HG02884 (cell line): ENCODE results near the gene RHBDL2.
"Not testable (repeated sequence)": the region's sequence is repeated elsewhere in the genome, so short reads cannot be mapped to it uniquely, and the experiment has no call there.

ENCODE experiments used
- ATAC-seq: cut with Tn5 transposase; IDR thresholded peaks from one replicate; pipeline ENCODE4 v1.9.1; 2021; ENCODE audit warnings: mild to moderate bottlenecking, moderate library complexity; ENCODE audit not compliant: unreplicated experiment

RHBDL2 gene

DNA sequence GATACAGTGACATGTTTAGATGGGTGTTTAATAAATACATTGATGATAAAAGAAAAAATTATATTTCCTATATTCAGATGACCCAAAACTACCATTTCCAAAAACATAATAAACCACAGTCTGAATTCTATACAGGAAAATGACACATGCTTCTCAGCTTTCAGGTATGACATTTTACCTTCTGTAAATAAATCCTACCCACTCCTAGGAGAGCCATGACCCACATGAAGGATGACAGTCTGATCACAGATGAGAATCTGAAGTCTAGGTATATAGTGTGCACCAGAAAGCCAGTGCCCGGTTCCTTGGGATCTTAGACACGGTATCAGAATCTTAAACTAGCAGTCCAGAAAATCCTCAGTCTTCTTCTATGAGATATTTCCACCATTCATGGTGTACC is 56.5 kb downstream of the RHBDL2 start:
- ATAC-seq: no peak

DNA sequence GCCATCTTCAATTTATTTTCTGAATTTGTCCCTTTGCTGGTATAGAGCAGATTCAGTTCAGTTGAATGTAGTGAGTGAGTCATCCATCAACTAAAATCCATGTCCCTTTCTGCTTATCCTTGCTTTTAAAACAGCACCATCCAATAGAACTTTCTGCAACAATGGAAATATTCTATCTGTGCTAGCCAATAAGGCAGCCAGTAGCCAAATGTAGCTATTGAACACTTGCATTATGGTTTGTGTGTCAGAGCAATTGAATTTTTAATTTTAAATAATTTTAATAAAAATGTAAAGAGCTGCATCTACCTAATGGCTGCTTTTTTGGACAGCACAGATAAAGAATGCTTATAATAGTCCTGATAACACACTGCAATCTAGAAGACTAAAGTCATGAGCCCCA is 60.1 kb downstream of the RHBDL2 start, which contains the start of gene GJA9:
TSS of gene GJA9 (minus strand) at position 101 of the 400 bp plus-strand sequence. CDS start 5,489 bp downstream, outside the sequence.
- no peak for ATAC-seq

DNA sequence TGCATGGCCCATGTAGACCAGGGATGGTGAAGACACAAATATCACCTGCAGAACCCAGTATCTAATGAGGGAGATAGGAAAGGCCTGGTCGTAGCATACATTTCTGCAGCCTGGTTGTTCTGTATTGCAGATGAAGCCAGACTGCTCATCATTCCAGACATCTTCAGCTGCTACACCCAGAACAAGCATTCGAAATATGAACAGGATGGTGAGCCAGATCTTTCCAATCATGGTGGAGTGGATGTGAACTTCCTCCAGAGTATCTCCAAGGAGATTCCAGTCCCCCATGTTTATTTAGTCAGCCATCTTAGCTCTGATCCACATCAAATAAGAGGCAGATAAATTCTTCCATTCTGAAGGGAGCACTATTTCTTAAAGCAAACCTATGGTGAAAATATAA is 65.8 kb downstream of the RHBDL2 start:
- ATAC-seq: no peak

DNA sequence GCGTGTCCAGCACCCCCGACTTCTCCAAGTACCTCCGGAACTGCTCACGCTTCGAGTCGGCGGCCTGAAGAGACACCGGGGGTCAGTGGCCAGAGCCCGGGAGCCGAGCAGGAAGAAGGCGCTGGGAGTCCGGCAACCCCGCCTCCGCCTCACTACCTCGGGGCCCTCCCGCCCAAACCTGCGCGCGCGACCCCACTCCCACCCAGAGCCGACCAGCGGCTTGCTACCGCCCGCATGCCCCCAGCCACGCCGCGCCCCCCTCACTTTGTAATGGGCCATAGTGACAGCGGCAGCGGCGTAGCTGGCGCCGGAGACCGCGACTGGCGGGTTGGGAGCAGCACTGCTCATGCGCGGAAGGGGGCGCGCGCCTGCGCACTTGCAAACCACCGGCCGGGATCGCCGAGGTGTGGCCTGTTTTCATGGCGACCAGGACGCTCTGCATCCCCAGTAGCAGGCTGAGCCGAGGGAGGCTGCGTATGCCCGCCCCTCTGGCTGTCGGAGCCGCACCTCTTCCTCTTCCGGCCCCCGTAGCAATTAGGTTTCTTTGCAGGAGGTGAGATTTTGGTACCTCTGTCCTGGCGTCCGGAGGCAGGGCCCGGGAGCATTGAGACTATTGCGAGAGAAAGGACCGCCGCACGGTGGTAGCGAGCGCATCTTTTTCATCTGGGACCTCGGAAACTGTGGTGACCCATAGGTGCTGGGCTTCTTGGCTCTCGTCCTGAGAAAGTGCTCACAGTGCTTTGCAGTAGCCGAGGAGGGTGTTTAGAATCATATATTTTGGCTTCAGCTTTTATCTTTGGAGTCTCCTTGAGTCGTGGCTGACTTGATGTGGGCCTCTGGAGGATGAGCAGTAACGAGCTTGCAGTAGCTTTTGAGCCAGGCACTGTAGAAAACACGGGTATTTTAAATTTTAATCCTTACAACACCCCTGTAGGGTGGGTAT is 68.3 kb downstream of the RHBDL2 start, which contains the start of gene MYCBP:
TSS of gene MYCBP (minus strand) at position 322 of the 943 bp plus-strand sequence. CDS start at position 279, 43 bp downstream.
- ATAC-seq: peak; percentile 94

DNA sequence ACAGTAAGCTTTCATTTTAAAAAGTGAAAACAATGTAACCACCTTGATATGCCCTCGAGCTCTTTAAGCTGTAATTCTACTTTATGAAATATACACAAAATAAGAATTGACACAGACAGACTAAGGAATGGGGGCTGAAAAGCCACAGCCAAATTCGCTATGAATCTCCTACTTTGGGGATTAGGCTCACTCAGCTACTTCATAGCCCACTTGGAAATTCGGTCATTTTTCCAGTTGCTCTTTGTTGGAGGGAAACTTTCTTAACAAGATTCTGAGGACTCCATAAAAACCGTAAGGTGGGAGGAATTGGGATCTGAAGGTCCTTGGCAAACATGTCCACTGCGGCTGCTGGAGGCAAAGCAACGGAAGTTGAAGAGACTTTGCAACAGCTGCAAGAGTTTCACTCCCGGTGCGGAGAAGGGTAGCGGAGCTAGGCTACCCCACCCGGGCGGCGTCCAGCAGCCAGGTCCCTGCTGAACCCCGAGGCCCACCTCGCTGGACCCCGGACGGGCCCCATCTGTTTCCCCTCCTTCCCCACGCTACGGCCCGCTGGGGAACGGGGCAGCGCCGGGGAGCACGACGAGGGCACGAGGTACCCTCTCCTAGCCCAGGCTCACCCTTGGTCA is 69.1 kb downstream of the RHBDL2 start:
- no peak for ATAC-seq

DNA sequence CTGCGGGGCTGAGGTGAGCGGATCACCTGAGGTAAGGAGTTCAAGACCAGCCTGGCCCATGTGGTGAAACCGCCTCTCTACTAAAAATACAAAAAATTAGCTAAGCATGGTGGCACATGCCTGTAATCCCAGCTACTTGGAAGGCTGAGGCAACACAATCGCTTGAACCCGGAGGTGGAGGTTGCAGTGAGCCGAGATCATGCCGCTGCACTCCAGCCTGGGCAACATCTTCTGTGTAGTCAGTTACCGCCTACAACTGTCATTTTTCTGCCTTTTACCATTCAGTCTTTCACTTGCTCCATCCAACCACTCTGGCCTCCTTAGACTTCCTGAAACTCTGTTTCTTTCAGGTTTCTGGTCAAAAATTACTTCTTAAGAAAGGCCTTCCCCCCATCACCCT is 70.6 kb downstream of the RHBDL2 start:
- ATAC-seq: no peak

DNA sequence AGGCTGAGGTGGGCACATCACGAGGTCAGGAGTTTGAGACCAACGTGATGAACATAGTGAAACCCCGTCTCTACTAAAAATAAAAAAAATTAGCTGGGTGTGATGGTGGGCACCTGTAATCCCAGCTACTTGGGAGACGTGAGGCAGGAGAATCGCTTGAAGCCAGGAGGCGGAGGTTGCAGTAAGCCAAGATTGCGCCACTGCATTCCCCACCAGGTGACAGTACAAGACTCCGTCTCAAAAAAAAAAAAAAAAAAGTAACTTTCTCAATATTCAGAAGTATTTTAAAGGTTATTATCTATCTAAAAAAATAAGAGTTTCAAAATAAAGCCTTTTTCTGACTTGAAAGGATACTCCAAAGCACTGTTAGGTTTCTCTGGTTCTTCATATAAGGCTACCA is 74.4 kb downstream of the RHBDL2 start:
- ATAC-seq: no peak

DNA sequence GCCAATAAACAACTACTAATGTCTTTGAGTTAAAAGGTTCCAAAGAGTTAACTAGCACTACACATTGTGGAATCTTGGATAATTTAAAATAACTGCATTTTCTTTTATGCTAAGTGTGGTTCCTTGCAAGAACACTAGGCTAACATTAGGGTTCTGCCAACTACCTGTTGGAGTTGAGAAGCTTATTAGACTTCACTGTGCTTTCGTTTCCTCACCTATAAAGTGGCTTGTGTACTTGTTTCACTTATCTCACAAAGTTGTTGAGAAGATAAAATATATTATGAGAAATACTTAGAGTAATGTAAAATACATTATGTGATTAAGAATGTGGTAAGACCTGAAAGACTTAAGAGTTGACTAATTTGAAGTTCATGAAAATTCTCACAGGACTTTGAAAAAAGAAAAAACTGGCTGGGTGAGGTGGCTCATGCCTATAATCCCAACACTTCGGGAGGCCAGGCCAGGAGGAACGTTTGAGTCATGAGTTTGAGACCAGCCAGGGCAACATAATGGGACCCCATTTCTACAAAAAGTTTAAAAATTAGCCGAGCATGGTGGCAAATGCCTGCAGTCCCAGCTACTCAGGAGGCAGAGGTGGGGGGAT is 76.4 kb downstream of the RHBDL2 start:
- ATAC-seq: no peak

DNA sequence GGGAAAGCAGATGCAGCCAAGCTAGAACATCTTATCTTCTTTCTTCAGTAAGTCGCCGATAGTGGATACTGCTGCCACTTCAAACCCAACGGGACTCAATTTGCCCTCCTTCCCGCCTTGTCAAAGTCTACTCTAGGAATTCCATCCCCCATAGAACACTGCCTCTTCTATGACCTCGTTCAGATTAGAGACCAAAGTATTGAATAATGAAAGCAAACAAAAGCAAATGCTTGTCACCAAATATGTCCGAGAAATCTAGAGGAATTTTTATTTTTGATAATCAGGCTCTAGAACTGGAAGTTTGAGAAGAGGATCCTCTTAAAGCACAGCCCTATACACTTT is 81.2 kb downstream of the RHBDL2 start:
- ATAC-seq: no peak

DNA sequence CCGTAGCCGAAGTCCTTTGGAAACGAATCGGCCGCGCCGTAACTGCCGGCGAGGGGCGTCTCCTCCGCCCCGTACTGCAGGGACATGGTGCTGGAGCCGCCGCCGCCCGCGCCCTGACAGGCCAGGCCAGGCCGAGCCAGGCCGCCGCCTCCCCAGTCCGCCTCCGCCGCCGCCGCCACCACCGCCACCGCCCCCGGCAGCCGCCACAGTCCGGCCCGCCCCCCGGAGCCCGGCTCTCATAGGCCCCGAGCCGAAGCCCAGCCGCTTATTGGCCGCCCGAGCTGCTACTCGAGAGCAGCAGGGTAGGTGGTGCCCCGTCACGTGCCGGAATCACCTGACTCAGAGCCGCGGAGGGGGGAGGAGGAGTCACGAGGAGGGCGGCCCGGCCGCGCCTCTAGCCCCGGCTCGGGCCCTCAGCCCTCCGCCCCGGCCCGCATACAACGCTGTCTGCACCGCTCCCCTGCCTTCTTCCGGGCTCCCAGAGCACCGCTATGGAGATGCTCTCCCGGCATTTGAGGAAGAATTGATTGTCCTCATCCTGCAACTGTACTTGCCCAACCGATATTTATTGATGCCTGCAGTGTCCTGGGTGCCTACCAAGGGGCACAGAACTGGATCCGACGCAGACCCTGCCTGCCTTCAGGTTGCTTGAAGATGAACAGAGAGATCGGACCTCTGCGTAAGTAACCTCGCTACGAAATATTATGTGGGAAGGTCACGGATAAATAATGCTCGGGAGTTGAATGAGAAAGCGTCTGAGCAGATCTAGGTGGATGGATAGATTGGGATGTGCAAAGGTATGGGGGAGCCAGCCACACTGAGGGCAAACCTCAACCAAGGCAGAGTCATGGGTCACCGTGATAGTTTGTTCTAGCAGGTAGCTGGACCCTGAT is 81.8 kb downstream of the RHBDL2 start, which contains the start of gene RRAGC:
TSS of gene RRAGC (minus strand) at position 212 of the 893 bp plus-strand sequence. CDS start at position 86, 126 bp downstream.
- peak; percentile 86 for ATAC-seq

DNA sequence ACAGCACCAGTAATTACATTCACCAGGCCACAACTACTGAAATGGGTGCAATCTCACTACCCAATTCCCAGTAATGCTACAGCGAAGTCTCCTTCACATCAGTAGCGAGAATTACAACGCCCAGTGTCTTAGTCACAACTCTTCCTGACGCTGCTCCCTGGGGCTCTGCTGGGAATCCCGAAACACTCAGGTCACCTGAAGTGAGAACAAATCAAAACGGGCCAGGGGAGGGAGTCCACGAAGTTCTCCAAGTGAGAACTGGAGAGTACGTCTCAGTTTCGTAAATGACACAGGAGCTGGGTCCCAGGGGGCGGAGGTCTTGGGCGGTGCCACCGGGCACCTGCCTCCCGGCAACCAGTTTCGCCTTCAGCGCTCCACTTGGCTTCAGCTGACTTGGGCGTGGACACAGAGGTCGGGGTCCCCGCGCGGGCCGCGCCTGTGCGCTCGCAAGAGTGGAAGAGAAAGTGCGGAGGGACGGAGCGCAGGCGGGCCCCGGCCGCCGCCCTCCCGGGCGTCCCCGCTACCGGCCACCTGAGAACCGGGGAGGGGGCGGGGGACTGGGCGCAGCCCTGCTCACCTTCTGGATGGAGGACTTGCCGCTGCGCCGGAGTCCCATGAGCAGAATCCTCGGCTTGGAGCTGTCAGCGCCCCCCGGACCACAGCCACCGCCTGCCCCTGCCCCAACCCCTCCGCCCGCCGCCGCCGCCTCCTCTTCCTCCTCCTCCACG is 82.6 kb downstream of the RHBDL2 start:
- peak; percentile 27 for ATAC-seq

DNA sequence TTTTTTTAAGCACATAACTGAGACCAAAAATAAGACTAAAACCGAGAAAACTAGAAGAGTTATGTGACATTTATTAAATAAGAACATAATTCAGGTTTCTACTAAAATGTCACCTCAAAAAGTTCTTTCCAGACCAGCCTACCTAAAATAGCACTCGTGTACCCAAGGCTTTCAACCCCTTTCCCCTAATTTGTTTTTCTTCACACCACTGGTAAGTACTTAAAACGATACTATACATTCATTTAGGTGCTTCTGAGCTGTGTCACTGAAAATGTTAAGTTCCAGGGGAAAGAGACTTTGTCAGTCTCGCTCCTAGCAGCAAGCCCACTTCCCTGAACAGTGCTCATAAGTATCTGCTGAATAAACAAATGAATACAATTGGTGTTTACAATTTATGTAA is 88.8 kb downstream of the RHBDL2 start:
- ATAC-seq: peak; percentile 59

DNA sequence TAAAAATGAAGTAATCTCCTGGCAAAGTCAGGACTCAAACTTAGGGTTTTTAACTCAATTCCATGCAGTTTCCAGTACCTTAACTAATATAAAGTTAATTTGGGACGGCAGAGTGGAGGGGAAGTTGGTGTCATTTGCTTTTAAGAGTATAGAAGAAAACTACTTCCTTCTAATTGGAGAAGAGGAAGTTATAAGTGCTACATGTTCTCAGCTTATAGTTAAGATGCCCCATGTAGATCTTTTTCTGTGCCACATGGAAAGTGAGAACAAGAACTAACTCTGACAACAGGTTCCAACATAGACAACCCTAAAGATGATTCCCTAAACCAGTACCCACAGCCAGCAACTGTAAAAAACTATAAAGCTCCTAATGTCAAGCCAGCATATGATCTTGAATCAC is 93.6 kb downstream of the RHBDL2 start:
- ATAC-seq: no peak

DNA sequence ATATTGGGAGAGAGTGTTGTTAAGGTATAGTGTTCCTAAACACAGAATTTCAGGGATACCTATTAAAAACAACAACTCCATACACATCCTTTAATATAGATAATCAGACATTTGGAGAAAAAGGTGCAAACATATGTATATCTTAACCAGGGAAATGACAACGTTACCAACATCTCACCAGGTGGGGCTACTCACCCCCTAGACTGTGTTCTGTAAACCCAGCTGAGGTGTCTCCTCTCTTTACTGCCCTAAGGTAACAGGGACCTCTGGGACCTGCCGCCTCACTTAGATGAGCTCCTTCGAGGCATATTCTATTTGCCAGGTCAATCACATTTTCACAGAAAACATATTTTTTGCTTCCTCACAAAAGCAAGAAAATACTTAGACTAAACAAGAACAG is 95.4 kb downstream of the RHBDL2 start:
- ATAC-seq: no peak

DNA sequence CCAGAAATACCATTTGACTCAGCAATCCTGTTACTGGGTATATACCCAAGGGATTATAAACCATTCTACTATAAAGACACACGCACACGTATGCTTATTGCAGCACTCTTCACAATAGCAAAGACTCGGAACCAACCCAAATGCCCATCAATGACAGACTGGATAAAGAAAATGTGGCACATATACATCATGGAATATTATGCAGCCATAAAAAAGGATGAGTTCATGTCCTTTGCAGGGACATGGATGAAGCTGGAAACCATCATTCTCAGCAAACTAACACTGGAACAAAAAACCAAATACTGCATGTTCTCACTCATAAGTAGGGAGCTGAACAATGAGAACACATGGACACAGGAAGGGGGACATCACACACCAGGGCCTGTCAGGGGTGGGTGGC is 96.5 kb downstream of the RHBDL2 start:
- ATAC-seq: not testable (repeated sequence)

DNA sequence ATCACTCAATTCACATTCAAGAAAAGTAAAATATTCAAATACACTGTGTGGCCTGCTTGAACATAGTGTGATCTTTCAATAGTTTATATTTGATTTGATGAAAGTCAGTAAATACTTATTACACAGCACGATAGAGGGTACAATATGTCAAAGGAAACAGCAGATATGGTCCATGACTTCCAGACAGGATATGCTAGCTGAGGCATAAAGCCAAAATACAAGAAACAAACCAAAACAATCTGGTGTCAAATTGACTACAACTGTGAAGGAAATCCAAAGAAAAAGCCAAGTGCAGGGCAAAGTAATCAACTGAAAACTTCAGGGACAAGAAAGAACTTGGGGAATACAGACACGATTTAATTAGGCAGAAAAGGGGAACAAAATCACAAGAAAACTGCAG is 101.3 kb downstream of the RHBDL2 start:
- no peak for ATAC-seq

DNA sequence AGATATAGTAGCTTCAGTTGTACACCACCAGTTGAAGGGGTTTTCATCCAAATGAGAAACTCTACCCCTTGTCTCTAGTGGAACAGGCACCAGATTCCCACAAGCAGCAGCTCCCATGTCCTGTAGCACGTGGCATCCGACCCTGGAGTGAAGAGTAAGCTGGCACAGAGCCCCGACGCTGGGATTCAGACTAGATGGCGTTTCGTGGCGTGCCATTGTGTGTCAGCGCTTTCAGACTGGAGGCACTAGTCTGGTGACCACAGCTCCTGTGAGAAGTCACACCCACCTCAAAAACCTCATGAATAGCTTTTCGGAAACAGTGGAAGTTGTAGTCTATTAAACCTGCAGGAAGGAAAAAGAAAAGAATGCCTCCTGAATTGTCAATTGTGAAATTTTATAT is 102.3 kb downstream of the RHBDL2 start:
- ATAC-seq: no peak

DNA sequence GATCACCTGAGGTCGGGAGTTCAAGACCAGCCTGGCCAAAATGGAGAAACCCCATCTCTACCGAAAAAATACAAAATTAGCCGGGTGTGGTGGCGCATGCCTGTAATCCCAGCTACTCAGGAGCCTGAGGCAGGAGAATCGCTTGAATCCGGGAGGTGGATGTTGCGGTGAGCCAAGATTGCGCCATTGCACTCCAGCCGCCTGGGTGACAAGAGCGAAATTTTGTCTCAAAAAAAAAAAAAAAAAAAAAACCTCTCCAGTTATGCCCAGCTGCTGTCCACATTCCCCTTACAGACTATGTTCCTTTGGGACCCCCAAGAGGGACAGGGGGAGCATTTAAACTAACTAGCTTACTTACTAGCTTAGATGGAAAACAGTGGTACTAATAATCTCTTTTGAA is 105.3 kb downstream of the RHBDL2 start:
- not testable (repeated sequence) for ATAC-seq
